DMS 273 (cell line): Measurements from ENCODE around the gene LRP5.
"Not testable (repeated sequence)": the region's sequence is repeated elsewhere in the genome, so short reads cannot be mapped to it uniquely, and the experiment has no call there.

Source experiments
- DNase-seq: peaks from one replicate; lab custom pipeline; 2025; ENCODE audit not compliant: unreplicated experiment; lab: John Stamatoyannopoulos, UW

Gene LRP5

DNA sequence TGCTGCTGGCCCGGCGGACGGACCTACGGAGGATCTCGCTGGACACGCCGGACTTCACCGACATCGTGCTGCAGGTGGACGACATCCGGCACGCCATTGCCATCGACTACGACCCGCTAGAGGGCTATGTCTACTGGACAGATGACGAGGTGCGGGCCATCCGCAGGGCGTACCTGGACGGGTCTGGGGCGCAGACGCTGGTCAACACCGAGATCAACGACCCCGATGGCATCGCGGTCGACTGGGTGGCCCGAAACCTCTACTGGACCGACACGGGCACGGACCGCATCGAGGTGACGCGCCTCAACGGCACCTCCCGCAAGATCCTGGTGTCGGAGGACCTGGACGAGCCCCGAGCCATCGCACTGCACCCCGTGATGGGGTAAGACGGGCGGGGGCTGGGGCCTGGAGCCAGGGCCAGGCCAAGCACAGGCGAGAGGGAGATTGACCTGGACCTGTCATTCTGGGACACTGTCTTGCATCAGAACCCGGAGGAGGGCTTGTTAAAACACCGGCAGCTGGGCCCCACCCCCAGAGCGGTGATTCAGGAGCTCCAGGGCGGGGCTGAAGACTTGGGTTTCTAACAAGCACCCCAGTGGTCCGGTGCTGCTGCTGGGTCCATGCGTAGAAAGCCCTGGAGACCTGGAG is 74.1 kb downstream of the LRP5 start:
- DNase-seq, result no peak

DNA sequence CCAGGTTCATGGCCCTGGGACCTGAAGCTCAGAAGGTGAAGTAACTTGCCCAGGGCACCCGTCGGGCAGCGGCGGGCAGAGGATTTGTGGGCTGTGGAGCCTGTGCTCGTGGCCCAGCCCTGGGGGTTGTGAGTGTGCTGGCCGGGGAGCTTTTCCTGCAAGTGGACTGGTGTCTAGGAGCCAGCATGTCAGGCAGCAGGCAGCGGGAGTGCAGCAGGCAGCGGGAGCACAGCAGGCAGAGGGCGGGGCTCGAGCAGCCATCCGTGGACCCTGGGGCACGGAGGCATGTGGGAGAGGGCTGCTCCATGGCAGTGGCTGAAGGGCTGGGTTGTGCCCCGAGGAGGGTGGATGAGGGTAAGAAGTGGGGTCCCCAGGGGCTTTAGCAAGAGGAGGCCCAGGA is 75.4 kb downstream of the LRP5 start:
- DNase-seq, result no peak

DNA sequence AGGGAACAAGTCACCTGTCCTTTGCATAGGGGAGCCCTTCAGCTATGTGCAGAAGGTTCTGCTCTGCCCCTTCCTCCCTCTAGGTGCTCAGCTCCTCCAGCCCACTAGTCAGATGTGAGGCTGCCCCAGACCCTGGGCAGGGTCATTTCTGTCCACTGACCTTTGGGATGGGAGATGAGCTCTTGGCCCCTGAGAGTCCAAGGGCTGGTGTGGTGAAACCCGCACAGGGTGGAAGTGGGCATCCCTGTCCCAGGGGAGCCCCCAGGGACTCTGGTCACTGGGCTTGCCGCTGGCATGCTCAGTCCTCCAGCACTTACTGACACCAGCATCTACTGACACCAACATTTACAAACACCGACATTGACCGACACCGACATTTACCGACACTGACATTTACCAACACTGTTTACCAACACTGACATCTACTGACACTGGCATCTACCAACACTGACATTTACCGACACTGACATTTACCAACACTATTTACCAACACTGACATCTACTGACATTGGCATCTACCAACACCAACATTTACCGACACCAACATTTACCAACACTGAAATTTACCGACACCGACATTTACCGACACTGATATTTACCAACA is 76.3 kb downstream of the LRP5 start:
- DNase-seq, result no peak

- DNase-seq, result no peak
Measured at GRCh38 chr11:68390315-68390714, 77.9 kb downstream of the LRP5 start.

GRCh38 chr11:68392822-68393221 is 80.4 kb downstream of the LRP5 start:
- DNase-seq, result no peak

DNA sequence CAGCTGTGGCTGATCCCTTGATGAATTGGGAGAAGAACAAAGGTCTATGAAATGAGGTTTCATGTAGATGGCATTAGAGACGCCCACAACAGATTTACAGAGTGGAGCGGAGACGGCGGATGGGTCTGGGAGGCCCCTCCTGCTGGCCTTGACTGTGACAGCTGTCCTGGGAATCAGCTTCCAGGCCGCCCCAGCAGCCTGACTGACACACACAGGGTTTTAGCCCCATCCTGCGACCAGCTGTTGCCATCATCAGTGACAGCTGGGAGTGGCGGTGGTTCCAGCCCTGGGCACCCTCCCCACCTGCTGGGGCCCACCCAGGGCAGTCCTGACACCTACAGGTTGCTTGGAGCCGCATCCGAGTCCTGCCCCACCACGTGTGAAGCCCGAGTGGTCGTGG is 84.1 kb downstream of the LRP5 start:
- DNase-seq, result peak; percentile 90

GRCh38 chr11:68397256-68397655 is 84.9 kb downstream of the LRP5 start:
- no peak for DNase-seq

DNA sequence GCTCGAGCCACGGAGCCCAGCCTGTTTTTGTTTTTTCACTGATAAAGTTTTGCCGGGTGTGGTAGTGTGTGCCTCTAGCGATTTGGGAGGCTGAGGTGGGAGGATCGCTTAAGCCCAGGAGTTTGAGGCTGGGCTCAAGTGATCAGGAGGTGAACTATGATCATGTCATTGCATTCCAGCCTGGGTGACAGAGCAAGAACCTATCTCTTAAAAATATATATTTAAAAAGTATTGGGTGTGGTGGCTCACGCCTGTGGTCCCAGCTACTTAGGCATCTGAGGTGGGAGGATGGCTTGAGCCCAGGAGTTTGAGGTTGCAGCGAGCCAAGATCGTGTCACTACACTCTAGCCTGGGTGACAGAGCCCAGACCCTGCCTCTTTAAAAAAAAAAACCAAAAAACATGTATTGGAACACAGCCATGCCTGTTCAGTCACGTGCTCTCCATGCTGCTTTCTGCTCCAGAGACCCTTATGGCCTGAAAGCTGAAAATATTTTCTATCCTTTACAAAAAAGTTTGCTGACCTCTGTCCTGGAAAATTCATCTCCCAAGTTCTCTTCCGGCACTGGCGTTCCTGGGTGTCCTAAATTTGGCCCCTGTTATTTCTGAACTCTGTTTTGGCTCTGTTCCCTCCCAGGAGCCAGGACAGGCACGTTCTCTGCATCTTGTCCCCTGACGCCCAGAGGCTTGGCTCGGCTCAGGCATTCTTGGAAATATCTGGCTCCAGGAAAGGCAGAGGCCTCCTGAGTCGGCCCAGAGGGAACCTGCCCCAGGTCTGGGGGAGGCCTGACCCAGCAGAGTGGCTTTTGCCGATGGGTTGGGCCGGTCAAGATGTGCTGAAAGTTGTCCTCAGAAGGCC is 86.8 kb downstream of the LRP5 start:
- peak; percentile 44 for DNase-seq

GRCh38 chr11:68399916-68400315 is 87.5 kb downstream of the LRP5 start:
- no peak for DNase-seq

DNA sequence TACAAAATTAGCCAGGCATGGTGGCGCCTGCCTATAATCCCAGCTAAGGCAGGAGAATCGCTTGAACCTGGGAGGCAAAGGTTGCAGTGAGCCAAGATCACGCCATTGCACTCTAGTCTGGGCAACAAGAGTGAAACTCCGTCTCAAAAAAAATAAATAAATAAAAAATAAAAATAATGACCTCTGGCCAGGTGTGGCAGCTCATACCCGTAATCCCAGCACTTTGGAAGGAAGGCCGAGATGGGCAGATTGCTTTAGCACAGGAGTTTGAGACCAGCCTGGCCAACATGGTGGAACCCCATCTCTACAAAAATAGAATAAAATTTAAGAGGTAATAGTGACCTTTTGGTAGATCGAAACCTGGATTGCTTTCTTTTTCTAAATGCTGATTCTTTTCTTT is 88.2 kb downstream of the LRP5 start:
- not testable (repeated sequence) for DNase-seq

DNA sequence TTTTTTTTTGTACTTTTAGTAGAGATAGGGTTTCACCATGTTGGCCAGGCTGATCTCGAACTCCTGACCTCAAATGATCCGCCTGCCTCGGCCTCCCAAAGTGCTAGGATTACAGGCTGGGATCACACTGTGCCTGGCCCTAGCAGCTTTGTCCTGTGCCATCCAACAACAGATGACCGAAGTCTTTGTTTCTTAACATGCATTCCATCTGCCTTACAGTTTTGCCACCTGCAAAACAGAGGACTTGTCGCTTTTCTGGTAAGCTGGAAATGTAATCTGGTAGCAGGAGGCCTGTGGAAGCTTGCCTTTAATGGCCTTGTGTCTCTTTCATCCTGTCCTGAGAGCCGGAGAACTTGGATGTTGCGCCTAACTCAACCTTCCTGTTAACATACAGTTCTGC is 89.5 kb downstream of the LRP5 start:
- DNase-seq, result no peak

GRCh38 chr11:68402355-68403031 is 90.1 kb downstream of the LRP5 start:
- no peak for DNase-seq

GRCh38 chr11:68403424-68403823 is 91.0 kb downstream of the LRP5 start:
- DNase-seq, result no peak

GRCh38 chr11:68403831-68404230 is 91.4 kb downstream of the LRP5 start:
- no peak for DNase-seq

GRCh38 chr11:68406324-68407313 is 94.2 kb downstream of the LRP5 start:
- no peak for DNase-seq

GRCh38 chr11:68408512-68408911 is 96.1 kb downstream of the LRP5 start:
- no peak for DNase-seq

- DNase-seq, result no peak
Measured at GRCh38 chr11:68409748-68410344, 97.5 kb downstream of the LRP5 start.

DNA sequence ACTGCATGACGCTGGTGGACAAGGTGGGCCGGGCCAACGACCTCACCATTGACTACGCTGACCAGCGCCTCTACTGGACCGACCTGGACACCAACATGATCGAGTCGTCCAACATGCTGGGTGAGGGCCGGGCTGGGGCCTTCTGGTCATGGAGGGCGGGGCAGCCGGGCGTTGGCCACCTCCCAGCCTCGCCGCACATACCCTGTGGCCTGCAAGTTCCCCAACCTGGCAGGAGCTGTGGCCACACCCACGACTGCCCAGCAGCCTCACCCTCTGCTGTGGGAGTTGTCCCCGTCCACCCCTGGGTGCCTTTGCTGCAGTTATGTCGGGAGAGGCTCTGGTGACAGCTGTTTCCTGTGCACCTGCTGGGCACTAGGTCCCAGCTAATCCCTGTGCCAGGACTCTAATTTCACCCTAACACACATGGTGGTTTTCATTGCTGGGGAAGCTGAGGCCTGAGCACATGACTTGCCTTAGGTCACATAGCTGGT is 99.2 kb downstream of the LRP5 start:
- no peak for DNase-seq

DNA sequence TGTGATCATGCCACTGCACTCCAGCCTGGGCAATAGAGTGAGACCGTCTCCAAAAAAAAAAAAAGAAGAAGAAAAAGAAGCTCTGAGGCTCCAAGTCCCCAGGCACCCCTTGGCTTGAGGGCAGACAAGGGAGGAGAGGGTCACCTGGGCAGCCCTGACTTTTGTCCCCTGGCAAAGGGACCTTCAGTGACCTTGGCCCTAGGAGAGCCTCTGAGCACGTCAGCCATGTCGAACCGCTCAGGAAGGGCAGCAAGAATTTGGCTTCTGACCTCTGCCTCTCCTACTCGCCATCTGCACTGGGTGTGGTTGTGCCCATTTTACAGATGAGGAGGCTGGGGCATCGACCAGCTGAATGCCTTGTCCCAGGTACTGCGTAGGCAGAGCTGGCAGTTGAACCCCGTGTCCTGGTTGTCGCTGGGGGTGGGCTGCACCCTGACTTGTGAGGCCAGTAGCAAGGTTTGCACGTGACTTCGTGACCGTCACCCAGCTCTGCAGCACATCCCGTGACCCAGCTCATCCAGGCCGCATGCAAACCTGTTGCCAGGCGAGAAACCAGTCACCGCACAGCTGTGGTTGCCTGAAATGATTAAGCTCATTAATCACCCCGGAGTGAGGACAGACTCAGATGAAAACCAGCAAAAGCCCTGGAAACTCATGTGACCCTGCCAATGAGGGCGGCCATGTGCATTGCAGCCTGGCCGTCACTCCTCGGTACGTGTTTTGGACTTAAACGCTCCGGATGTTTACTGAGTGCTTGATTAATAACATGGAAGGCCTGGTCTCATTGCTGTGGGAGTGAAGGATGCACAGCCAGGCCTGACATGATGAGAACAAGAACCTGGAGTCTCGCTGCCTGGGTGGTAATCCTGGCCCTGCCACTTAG is 100.4 kb downstream of the LRP5 start:
- DNase-seq, result no peak
